ENCODE results near the gene LMO7.

DNA sequence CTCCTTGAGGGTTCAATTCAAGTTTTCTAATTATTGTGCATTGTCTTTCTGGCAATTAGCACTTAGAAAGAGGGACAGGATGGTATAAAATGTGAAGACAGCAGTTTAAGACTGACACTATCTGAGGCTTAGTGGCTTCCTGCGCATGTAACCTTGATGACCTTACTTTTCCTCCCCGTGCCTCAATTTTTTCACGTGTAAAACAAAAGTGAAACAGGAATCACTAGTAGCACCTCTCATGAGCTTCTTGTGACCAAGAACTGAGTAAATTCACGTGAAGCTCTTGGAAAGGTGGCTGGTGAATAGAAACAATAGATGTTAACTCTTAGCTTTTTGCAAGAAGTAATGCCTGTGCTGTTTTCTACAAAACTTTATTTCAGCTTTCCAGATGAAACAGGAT lies 233.9 kb downstream of the LMO7 start:
- TF ChIP-seq, protein P1, sequence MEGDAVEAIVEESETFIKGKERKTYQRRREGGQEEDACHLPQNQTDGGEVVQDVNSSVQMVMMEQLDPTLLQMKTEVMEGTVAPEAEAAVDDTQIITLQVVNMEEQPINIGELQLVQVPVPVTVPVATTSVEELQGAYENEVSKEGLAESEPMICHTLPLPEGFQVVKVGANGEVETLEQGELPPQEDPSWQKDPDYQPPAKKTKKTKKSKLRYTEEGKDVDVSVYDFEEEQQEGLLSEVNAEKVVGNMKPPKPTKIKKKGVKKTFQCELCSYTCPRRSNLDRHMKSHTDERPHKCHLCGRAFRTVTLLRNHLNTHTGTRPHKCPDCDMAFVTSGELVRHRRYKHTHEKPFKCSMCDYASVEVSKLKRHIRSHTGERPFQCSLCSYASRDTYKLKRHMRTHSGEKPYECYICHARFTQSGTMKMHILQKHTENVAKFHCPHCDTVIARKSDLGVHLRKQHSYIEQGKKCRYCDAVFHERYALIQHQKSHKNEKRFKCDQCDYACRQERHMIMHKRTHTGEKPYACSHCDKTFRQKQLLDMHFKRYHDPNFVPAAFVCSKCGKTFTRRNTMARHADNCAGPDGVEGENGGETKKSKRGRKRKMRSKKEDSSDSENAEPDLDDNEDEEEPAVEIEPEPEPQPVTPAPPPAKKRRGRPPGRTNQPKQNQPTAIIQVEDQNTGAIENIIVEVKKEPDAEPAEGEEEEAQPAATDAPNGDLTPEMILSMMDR (IDR thresholded peaks at IDR 0.05), result no peak
- TF ChIP-seq ZNF121 (CRISPR knock-in tag; IDR thresholded peaks at IDR 0.05) (no peak), SMAD3 (CRISPR knock-in tag; IDR thresholded peaks at IDR 0.05; ENCODE audit: borderline replicate concordance) (no peak), CREB1 (CRISPR knock-in tag; IDR thresholded peaks at IDR 0.05) (no peak), ZNF281 (CRISPR knock-in tag; IDR thresholded peaks at IDR 0.05) (no peak)

Measured in WTC11 (cell line).